Islet of Langerhans (tissue), 1 donor: ENCODE measurements around the gene ZNF627.
"Not testable (repeated sequence)": the region's sequence is repeated elsewhere in the genome, so short reads cannot be mapped to it uniquely, and the experiment has no call there.

Experiments
- FAIRE-seq: peaks from one replicate; lab custom pipeline; 2011; peaks lifted over from hg19 to GRCh38; lab: Jason Lieb, UNC

ZNF627 gene

DNA sequence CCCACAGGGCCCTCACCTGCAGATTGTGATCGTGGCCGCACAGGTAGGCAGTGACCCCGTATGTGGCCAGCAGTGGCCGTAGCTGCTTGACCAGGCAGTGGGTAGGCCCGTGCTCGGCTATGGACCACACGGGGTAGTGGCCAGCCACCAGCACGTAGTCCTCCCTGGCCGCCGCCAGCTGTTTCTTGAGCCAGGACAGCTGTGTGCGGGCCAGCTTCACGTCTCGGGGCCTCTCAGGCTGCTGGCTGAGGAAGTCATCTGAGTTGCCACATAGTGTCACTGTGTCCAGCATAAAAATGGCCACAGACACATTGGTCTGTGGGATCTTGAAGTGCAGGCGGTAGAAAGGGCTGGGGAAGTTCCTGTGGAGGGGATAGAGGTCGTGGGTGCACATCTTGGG lies 21.1 kb upstream of the ZNF627 start:
- FAIRE-seq = no peak

DNA sequence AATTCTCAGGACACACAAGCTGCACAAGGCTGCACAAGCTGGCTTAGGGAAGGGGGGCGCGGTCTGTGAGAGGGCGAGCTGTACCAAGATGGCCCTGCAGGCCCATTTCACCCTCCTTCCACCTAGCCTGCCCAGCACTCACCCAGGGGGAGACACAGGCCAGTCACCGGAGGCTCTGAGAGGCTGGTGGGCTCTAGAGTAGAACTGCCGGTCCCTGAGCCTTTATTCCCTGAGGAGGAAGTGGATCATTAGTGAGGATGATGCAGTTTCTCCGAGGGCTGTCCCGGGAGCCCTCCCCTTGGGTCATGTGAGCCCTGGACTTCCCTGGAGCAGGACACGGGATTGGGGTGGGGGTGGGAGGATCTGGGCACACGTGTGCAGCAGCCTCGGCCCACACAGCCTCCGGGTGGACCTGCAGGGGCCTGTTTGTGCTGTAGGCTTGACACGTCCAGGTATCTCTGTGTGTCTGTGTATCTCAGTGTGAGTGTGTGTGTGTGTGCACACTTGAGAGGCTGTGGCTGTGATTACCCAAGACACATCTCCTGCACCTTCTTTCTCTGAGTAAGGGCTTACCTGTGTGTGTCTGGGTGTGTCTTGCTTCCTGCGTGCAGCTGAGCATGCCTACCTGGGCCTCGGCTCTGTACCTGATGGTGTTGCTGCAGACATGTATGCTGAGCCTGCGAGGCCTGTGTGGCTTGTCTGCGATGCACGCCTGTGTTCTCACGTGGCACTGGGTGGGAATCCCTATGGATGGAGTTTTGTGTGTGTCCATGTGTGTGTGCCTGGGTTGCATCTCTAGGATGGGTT lies 19.6 kb upstream of the ZNF627 start, which contains the start of gene ACP5:
ACP5 (minus strand) TSS at position 195 of the 807 bp plus-strand sequence. CDS start 328 bp downstream, outside the sequence.
- FAIRE-seq = no peak

DNA sequence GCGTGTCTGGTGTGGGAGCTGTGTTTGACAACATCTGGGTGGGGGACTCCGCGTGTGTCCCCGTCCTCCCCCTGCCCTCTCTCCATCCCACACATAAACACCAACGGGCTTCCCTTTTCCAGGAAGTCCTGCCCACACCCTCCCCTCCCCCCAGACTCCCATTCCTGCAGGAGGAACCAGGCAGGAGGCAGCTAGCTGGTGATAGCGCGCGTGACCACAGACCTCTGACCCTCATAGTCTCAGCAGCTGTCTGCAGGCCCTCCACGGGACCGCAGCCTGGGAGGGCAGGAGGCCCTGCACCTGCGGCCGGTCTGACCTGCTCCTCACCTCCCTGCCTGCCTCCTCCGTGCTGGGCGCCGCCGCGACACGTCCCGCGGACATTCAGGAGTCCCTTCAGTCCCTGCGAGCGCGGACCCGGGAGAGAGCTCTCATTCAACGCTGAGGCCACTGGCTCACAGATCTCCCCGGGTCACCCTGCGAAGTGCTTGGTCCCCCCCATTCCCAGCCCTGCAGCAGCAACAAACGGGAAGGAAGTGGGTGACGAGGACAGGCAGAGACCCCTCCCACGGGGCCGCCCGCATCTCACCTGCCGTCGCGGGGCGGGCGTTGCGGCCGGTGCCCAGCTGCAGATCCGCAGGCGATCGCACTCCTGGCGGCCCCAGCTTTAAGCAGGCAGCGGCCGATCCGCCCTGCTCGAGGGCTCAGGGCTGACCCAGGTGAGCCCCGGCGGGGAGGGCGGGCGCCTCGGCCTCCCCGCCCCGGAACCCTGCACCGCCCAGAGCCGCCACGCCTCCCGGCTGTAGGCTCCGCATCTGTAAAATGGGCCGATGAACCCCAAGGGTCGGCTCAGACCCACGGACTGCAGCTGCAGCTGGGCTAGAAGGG lies 18.8 kb upstream of the ZNF627 start:
- no peak for FAIRE-seq

DNA sequence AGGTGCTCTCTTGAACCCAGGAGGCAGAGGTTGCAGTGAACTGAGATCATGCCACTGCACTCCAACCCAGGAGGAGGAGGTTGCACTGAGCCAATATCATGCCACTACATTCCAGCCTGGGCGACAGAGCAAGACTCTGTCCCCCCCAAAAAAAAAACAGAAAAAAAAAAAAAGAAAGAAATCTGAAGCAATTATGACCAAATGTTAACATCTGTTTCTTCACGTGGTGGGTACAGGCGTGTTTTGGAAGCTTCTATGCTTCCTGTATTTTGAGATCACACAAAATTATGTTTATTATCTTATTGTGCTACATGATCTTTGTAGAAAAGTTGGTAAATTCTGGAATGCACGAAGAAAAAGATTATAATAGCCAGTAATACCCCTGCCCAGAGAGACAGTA lies 17.2 kb upstream of the ZNF627 start:
- no peak for FAIRE-seq

DNA sequence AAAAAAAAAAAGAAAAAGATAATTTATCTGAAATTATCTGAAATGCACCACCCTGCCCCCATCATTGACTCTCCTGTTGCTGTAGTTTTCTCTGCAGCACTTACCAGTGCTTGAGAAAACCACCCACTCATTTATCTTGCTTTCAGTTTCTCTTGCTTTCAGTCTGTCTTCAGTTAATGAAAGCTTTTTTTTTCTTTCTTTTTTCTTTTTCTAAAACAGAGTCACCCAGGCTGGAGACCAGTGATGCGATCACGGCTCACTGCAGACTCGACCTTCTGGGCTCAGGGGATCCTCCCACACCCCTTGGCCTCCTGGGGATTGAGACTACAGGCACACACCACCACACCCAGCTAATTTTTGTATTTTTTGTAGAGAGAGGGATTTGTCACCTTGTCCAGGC lies 15.5 kb upstream of the ZNF627 start:
- FAIRE-seq = no peak

DNA sequence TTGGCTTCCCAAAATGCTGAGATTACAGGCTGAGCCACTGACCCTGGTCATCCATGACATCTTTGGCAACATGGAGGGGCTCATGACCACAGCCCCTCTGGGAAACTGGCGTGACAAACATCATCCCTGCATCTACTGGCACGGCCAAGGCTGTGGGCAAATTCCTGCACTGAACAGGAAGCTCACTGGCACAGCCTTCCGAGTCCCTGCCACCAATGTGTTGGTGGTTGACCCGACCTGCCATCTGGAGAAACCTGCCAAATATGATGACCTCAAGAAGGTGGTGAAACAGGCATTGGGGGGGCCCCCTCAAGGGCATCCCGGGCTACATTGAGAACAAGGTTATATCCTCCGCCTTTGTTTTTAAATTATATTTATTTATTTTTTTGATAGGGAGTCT lies 11.0 kb upstream of the ZNF627 start:
- no peak for FAIRE-seq

DNA sequence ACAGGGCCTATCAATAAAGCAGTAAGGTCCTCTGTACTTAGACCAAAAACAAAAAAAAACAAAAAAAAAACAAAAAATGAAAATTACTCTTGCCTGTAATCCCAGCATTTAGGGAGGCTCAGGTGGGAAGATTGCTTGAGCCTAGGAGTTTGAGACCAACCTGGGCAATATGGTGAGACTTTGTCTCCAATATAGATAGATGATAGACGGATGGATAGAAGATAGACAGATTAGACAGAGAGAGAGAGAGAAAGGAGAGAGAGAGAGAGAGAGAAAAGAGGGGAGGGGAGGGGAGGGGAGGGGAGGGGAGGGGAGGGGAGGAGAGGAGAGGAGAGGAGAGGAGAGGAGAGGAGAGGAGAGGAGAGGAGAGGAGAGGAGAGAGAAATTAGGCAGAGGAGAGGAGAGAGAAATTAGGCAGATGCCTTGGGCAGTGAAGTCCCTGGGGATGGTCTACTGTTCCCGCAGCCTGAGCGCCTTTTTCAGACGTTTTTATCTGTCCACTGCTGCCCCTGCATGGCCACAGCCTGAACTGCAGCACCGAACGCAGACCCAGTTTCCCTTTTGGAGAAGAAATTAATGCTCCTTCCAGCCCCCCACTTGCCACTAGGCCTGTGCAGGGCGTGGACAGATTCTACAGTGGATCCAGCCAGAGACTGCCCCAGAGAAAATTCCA lies 9.8 kb upstream of the ZNF627 start:
- FAIRE-seq = no peak

DNA sequence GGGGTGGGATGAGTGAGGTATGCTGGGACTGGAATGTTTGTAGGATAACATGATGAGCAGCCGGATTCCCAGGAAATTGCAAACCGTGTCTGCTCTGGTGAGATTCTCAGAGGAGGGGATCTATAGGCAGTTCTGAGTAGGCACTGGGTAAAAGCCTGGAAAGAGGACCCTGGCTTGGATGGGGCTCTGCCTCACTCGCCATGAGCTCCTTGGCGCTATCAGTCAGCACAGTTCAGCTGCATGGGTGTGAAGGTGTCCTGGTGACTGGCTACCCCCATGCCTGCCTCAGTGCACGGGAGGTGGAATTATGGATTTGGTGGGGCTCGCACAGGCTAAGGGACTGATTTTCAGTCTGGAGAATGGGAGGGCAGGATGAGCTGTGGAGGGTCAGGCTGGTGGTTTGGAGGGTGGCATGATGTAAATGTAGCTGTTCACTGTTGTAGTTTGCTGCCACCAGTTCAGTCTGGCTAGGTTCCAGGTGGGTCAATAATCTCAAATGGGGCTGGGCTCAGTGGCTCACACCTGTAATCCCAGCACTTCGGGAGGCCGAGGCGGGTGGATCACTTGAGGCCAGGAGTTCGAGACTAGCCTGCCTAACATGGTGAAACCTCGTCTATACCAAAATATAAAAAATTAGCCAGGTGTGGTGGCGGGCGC lies 9.2 kb upstream of the ZNF627 start:
- FAIRE-seq = no peak

DNA sequence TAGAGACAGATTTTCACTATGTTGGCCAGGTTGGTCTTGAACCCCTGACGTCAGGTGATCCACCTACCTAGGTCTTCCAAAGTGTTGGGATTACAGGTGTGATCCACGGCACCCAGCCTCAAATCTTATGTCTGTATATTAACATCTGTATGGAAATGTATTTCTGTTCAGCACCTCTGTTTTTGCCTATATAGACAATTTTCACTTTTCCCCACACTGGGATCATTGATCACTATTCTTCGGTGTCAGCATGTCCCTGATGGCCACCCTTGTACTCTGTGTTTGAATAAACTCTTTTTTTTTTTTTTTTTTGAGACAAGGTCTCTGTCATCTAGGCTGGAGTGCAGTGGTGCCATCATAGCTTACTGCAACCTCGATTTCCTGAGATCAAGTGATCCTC lies 3.2 kb upstream of the ZNF627 start:
- FAIRE-seq = no peak

DNA sequence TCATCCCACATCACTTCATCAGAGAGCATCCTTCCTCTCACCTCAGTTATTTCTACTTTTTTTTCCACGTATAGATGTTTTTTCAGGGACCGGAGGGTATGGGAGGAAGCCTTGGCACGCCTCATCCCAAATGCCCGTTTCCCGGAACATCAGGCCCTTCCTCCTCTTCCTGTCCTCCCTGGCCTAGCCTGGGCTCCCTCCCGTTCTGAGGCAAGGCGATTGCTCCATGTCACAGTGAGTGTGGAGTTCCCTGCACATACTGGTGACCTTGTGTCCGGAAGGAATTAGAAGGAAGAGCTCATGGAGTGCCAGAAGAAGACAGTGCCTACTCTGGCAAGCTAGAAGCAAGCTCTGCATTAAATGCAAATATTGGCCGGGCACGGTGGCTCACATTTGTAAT lies 1.1 kb upstream of the ZNF627 start:
- FAIRE-seq = no peak

DNA sequence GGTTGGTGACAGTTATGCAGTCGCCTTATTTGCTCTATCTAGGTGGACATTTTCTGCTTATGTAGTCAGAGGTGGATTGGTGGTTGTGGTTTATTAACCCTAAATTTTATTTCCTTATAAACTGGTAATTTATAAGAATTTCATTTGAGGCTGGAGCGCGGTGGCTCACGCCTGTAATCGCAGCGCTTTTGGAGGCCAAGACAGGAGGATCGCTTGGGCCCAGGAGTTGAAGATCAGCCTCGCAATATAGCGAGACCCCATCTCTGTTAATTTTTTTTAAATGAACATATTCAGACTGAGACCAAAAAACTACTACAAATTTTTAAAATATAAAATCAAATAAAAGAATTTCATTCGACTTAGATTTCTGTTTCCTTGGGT lies 810 bp downstream of the ZNF627 start:
- peak; percentile 9 for FAIRE-seq

DNA sequence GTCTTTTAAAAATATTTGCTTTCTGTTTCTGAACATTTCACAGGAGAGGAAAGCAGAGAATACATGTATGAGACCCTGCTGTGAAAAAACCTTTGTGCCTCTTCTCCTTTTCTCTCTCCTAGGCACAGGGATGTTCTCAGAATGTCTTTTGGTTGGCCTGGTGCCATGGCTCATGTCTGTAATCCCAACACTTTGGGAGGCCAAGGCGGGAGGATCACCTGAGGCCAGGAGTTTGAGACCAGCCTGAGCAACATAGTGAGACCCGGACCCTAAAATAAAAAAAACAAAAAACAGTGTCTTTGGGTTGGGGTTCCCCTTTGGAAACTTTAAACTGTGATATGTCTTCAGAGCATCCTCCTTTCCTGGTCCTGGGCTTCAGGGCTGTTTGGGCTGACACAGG lies 1.5 kb downstream of the ZNF627 start:
- no peak for FAIRE-seq

DNA sequence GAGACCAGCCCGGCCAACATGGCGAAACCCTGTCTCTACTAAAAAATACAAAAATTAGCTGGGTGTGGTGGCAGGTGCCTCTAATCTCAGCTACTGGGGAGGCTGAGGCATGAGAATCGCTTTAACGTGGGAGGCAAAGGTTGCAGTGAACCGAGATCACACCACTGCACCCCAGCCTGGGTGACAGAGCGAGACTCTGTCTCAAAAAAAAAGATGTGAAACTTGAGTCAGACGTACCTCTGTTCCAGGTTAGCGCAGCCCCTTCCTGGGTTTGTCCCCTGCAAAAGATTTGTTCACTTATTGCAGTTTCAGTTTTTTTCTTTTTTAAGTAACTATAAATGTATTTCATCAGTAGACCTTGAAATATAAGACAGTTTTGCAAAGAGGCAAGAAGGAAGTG lies 2.4 kb downstream of the ZNF627 start:
- FAIRE-seq = not testable (repeated sequence)

DNA sequence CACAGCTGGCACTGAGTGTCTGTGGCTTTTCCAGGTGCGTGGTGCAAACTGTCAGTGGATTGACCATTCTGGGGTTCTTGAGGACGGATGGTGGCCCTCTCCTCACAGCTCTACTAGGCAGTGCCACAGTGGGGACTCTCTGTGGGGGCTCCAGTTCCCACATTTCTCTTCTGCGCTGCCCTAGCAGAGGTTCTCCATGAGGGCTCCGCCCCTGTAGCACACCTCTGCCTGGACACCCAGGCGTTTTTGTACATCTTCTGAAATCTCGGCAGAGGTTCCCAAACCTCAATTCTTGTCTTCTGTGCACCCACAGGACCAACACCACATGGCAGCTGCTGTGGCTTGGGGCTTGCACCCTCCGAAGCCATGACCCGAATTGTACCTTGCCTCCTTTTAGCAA lies 9.2 kb downstream of the ZNF627 start:
- FAIRE-seq = no peak

DNA sequence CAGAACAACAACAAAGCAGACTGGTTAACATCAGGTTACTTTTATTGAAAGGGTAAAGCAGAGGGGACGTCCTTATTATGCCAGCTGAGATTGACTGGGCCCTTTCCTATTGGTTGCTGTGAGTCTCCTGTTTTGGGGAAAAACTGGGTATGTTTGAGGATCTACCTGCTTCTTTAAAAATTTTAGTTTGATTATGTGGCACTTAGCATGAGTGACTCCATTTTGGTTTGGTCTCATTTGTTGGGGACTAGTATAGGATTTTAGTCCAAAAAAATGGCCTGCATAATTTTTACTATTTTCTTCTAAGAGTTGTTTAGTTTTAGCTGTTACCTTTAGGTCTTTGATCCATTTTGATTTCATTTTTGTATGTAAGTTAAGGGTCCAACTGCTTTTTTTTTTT lies 14.4 kb downstream of the ZNF627 start:
- no peak for FAIRE-seq

DNA sequence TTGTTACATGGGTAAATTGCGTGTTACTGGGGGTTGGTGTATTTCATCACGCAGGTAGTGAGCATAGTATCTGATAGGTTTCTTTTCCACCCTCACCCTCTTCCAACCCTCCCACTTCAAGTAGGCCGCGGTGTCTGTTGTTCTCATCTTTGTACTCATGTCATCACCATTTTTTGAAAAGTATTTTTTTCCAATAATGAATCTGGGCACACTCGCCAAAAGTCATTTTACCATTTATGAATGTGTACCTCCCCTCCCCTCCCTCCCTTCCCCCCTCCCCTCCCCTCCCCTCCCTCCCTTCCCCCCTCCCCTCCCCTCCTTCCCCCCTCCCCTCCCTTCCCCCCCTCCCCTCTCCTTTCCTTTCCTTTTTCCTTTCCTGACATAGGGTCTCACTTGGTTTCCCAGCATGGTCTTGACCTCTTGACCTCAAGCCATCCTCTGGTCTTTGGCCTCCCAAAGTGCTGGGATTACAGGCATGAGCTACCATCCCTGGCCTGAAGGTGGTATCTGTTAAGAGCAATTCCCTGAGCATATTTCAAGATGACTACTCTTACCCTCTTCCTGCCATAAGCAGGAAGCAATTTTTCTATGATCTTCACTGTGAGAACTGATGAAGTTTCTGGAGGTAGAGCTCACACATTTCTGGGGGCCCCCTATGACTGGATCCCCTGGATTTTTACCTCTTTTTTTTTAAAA lies 15.7 kb downstream of the ZNF627 start:
- no peak for FAIRE-seq

DNA sequence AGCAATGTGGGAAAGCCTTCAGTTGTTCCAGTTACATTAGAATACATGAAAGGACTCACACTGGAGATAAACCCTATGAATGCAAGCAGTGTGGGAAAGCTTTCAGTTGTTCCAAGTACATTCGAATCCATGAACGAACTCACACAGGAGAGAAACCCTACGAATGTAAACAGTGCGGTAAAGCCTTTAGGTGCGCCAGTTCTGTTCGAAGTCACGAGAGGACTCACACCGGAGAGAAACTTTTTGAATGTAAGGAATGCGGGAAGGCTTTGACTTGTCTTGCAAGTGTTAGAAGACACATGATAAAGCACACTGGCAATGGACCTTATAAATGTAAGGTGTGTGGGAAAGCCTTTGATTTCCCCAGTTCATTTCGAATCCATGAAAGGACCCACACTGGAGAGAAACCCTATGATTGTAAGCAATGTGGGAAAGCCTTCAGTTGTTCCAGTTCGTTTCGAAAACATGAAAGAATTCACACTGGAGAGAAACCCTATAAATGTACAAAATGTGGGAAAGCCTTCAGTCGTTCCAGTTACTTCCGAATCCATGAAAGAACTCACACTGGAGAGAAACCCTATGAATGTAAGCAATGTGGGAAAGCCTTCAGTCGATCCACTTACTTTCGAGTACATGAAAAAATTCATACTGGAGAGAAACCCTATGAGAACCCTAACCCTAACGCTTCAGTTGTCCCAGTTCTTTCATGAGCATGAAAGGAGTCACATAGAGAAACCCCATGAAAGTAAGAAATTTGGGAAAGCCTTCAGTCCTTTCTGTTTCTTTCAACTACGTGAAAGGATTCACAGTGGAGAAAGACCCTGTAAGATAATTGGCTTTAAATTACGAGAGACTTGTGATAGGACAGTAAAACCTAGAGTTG lies 20.1 kb downstream of the ZNF627 start:
- FAIRE-seq = no peak

DNA sequence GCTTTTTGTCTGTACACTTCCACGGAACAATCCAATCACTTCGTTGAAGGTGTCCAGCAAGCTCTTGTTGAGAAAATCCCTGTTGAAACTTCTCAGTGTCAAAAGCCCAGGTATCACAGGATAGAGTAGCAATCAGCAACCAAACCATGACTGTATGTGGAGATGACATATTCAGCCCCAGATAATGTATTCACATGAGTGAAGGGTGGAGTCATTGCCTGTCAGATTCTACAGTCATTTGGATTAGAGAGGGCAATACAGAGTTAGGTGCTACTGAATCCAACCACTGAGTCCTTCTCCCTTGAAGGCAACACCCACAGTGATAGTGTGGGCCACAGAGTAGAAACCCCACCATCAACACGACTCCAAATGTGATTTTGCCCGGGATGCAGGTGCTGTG lies 23.3 kb downstream of the ZNF627 start:
- no peak for FAIRE-seq

DNA sequence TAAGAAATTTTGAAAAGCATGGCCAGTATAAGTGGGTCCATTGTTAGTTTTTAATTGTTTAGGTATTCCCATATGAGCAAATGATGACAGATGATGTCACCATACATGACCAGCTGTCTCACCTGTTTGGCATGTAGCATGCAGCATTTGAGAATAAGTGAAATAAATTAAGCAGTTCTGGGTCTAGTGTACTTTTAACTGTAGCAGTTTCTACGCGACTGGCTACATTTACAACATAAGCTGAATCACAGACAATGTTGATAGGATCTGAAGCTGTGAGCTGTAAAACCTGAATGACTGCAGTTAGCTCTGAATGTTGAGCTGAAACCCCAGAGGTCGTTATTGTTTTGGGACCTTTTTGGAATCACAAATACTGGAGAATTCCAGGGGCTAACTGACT lies 25.1 kb downstream of the ZNF627 start:
- FAIRE-seq = not testable (repeated sequence)

DNA sequence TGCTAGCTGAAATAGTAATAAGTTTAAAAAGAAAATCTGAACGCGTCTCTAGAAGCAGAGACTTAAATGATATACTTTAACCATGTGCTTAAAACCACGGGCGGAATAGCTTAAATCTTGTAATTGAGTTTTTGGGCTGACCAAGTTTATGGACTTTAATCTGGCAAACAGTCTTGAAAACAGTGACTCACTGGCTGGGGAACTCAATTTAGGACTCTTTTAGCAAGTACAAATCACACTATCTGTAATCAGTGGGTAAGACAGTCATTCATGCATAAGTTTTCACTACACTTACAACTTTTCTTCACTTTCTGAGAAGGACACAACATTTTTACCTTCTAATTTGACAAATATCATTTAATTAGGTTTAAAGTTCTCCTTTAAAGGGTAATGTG lies 26.8 kb downstream of the ZNF627 start:
- no peak for FAIRE-seq

DNA sequence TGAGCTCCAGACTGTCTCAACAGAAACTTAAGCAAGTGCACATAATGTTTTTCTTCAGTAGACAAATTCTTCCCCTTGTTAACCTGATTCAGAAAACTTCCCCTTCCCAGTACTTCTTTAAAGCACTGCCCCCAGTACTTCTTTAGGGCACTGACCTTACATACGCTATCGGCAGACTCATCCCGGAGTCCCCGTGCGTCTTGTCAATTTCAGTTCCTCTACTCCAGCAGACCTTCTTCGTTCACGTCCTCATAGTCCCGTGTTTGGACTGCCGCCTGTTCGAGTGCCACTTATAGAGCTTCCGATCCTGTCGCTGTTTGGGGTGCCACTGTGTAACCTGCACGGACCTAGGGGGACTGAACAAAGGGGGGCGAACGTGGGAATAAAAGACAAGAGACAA lies 29.0 kb downstream of the ZNF627 start:
- FAIRE-seq = no peak
